HepG2 (cell line): ENCODE data around the gene ZFR. TPM values are rescaled to one million over a fixed set of nuclear protein-coding genes. Genes with fewer than 3 reads are reported as not detected.

ENCODE experiments used
- CCAR2 ChIP-seq: fragments of 200-400 bp; formaldehyde crosslinking; optimal IDR thresholded peaks from 2 replicates; pipeline ENCODE3; 2018; ENCODE audit warnings: low read depth, mild to moderate bottlenecking, low read length, moderate library complexity
- DNMT1 ChIP-seq: sonication (generic); formaldehyde crosslinking; IDR thresholded peaks from 2 replicates; pipeline ENCODE4 v1.5.1; 2020; ENCODE audit warnings: mild to moderate bottlenecking, missing genetic modification reagents
- FOSL1 ChIP-seq: sonication (generic); formaldehyde crosslinking; IDR thresholded peaks from 2 replicates; pipeline ENCODE4 v1.9.0; 2021; ENCODE audit warnings: missing genetic modification reagents, borderline replicate concordance
- KLF9 ChIP-seq: IDR thresholded peaks from 2 replicates; pipeline ENCODE4 v1.6.1; 2016; ENCODE audit warnings: low read depth
- NCOA2 ChIP-seq: sonication (generic); formaldehyde crosslinking; IDR thresholded peaks from 2 replicates; pipeline ENCODE4 v1.8.0; 2022; ENCODE audit warnings: inconsistent platforms
- NFYB ChIP-seq: sonication (generic); formaldehyde crosslinking; IDR thresholded peaks from 2 replicates; pipeline ENCODE4 v1.4.0; 2020; ENCODE audit warnings: missing genetic modification reagents
- NR2C2 ChIP-seq: sonication (generic); formaldehyde crosslinking; IDR thresholded peaks from 2 replicates; pipeline ENCODE4 v1.4.0; 2020; ENCODE audit warnings: missing genetic modification reagents, mild to moderate bottlenecking, moderate library complexity, borderline replicate concordance
- PHF8 ChIP-seq: sonication (generic); formaldehyde crosslinking; IDR thresholded peaks from 2 replicates; pipeline ENCODE4 v1.5.0; 2020; ENCODE audit warnings: missing genetic modification reagents
- PTBP1 ChIP-seq: fragments of 200-400 bp; formaldehyde crosslinking; IDR thresholded peaks from 2 replicates; pipeline ENCODE4 v1.6.1; 2018; ENCODE audit warnings: low read length, low read depth; ENCODE audit not compliant: poor library complexity, severe bottlenecking
- SOX13 ChIP-seq, 3 experiments: fragments of 450-650 bp in 1 of 3; sonication (generic) in 1 of 3; formaldehyde crosslinking in 1 of 3; IDR thresholded peaks in 2 of 3; conservative IDR thresholded peaks in 1 of 3; 2 replicates each; pipeline versions ENCODE4 v1.5.0 to v1.6.1; 2016 to 2020; ENCODE audit warnings: antibody characterized with exemption in 1 of 3, mild to moderate bottlenecking in 1 of 3, missing compliant biosample characterization in 1 of 3, missing genetic modification reagents in 1 of 3, moderate library complexity in 1 of 3
- STAT6 ChIP-seq: sonication (generic); formaldehyde crosslinking; IDR thresholded peaks from 2 replicates; pipeline ENCODE4 v1.4.0; 2020; ENCODE audit warnings: missing genetic modification reagents, mild to moderate bottlenecking, borderline replicate concordance
- TCF7L2 ChIP-seq: IDR thresholded peaks from 2 replicates; pipeline ENCODE4 v1.6.1; 2011; ENCODE audit warnings: mild to moderate bottlenecking, low read depth, low read length, moderate library complexity
- XBP1 ChIP-seq: sonication (generic); formaldehyde crosslinking; IDR thresholded peaks from 2 replicates; pipeline ENCODE4 v1.5.0; 2020; ENCODE audit warnings: missing genetic modification reagents
- ZBTB10 ChIP-seq: sonication (generic); formaldehyde crosslinking; IDR thresholded peaks from 2 replicates; pipeline ENCODE4 v1.4.0; 2020; ENCODE audit warnings: missing genetic modification reagents, borderline replicate concordance
- ZFP82 ChIP-seq: sonication (generic); formaldehyde crosslinking; IDR thresholded peaks from 2 replicates; pipeline ENCODE4 v1.5.1; 2020; ENCODE audit warnings: mild to moderate bottlenecking, missing genetic modification reagents, borderline replicate concordance
- ZKSCAN5 ChIP-seq: sonication (generic); formaldehyde crosslinking; IDR thresholded peaks from 2 replicates; pipeline ENCODE4 v1.5.1; 2020; ENCODE audit warnings: mild to moderate bottlenecking, missing genetic modification reagents
- ZNF17 ChIP-seq: sonication (generic); formaldehyde crosslinking; IDR thresholded peaks from 2 replicates; pipeline ENCODE4 v1.5.0; 2020; ENCODE audit warnings: mild to moderate bottlenecking, missing genetic modification reagents
- ZNF251 ChIP-seq: sonication (generic); formaldehyde crosslinking; IDR thresholded peaks from 2 replicates; pipeline ENCODE4 v1.9.0; 2021; ENCODE audit warnings: mild to moderate bottlenecking, missing genetic modification reagents
- ZNF747 ChIP-seq: sonication (generic); formaldehyde crosslinking; IDR thresholded peaks from 2 replicates; pipeline ENCODE4 v1.8.1; 2023; ENCODE audit warnings: missing genetic modification reagents, mild to moderate bottlenecking, borderline replicate concordance
- ZNF773 ChIP-seq: sonication (generic); formaldehyde crosslinking; IDR thresholded peaks from 2 replicates; pipeline ENCODE4 v1.4.0; 2020; ENCODE audit warnings: missing genetic modification reagents, borderline replicate concordance
- polyA plus RNA-seq, 8 experiments: library from polyadenylated mRNA; depleted of rRNA in 3 of 8; stranded (reverse) in 7 of 8; unstranded in 1 of 8; fragments of >200 nt; fragmentation: Illumina TruSeq in 4 of 8; extraction: Trizol in 4 of 8; gene quantifications; 2 replicates each; pipeline versions ENCODE4 v1.2.1 to v1.2.3, GENCODE V29; 2011 to 2016; ENCODE audit warnings: low read depth in 4 of 8, missing spikeins in 1 of 8, mixed read lengths in 1 of 8; ENCODE audit not compliant: insufficient read depth in 1 of 8
- total RNA-seq, 5 experiments: library from RNA; depleted of rRNA; stranded (reverse); fragments of >200 nt; fragmentation: Illumina TruSeq; extraction: Trizol; gene quantifications; 2 replicates each; pipeline ENCODE4 v1.2.3, GENCODE V29; 2016; ENCODE audit warnings: low read depth in 1 of 5
- TF ChIP-seq, protein P1 (sequence below): sonication (generic); formaldehyde crosslinking; IDR thresholded peaks from 2 replicates; pipeline ENCODE4 v1.8.1; 2023; ENCODE audit warnings: mild to moderate bottlenecking, missing genetic modification reagents
- TF ChIP-seq, protein P2 (sequence below): sonication (generic); formaldehyde crosslinking; IDR thresholded peaks from 2 replicates; pipeline ENCODE4 v1.4.0; 2020; ENCODE audit warnings: missing genetic modification reagents
- TF ChIP-seq, protein P3 (sequence below): sonication (generic); formaldehyde crosslinking; IDR thresholded peaks from 2 replicates; pipeline ENCODE4 v1.8.1; 2023; ENCODE audit warnings: mild to moderate bottlenecking, moderate library complexity, missing genetic modification reagents

ZFR gene
- total and polyA plus RNA-seq, 2 of the 13 experiments (the other 11 are each of a cell fraction or from before 2014, with no cell fraction given), result 89.0 to 92.8 TPM

DNA sequence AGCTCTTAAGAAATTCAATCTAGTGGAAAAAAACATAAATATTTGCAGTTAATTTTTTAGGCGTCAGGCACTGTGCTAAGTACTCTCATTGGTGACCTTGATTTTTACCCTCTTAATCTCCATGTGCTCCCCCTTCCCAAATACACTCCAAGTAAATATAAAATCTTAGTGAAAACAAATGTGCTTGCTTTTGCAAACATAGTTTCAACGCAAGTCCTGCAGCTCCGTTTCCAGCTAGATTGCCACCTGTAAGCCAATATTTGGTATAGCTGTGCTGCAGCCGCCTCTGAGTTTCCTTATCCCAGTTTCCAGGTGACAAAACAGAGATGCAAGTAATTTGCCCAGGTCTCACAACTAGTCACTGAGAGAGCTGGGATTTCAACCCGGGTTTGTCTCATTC is 129.9 kb downstream of the ZFR start (continued):
- TF ChIP-seq, protein P1, sequence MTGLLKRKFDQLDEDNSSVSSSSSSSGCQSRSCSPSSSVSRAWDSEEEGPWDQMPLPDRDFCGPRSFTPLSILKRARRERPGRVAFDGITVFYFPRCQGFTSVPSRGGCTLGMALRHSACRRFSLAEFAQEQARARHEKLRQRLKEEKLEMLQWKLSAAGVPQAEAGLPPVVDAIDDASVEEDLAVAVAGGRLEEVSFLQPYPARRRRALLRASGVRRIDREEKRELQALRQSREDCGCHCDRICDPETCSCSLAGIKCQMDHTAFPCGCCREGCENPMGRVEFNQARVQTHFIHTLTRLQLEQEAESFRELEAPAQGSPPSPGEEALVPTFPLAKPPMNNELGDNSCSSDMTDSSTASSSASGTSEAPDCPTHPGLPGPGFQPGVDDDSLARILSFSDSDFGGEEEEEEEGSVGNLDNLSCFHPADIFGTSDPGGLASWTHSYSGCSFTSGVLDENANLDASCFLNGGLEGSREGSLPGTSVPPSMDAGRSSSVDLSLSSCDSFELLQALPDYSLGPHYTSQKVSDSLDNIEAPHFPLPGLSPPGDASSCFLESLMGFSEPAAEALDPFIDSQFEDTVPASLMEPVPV (CRISPR knock-in tag), result no peak
- TF ChIP-seq, protein P2, sequence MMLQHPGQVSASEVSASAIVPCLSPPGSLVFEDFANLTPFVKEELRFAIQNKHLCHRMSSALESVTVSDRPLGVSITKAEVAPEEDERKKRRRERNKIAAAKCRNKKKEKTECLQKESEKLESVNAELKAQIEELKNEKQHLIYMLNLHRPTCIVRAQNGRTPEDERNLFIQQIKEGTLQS (CRISPR knock-in tag), result no peak
- TF ChIP-seq PTBP1 (no peak), CCAR2 (no peak), NR2C2 (CRISPR knock-in tag) (no peak), DNMT1 (no peak), ZKSCAN5 (CRISPR knock-in tag) (no peak), TCF7L2 (no peak), ZNF17 (CRISPR knock-in tag) (no peak), NCOA2 (CRISPR knock-in tag) (peak; percentile 82), SOX13 (IDR thresholded peaks at IDR 0.05) (no peak), SOX13 (CRISPR knock-in tag; conservative IDR thresholded peaks at IDR 0.05 in 1 of 2, IDR thresholded peaks at IDR 0.05 in 1 of 2) (peak in 1 of 2 experiments; percentile 70; a peak in 2 of 4 replicates), ZNF747 (CRISPR knock-in tag) (no peak), ZBTB10 (CRISPR knock-in tag) (no peak), ZNF773 (CRISPR knock-in tag) (no peak), KLF9 (CRISPR knock-in tag) (no peak), XBP1 (CRISPR knock-in tag) (no peak), ZNF251 (no peak), FOSL1 (CRISPR knock-in tag) (no peak), ZFP82 (CRISPR knock-in tag) (no peak), STAT6 (CRISPR knock-in tag) (no peak), NFYB (CRISPR knock-in tag) (no peak), PHF8 (CRISPR knock-in tag) (0 out of 2 replicates have a peak, but pooled peaks have one; percentile 20)
- TF ChIP-seq, protein P3, sequence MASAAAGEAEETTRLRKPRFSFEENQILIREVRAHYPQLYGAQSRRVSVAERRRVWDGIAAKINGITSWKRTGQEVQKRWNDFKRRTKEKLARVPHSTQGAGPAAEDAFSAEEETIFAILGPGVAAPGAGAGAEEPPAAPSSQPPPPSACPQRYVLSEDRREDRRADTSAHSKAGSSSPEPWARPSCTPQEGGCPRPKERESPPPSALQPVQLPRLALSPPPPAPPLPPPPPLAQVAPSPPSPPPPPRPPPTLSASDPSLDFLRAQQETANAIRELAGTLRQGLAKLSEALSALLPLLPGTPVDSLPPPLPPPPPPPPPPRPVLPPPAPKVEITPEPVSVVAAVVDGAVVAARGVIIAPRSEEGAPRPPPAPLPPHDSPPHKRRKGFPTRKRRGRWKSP, result no peak
